ENCODE data around the gene SUFU.
"Not testable (repeated sequence)": the region's sequence is repeated elsewhere in the genome, so short reads cannot be mapped to it uniquely, and the experiment has no call there.

SUFU gene

DNA sequence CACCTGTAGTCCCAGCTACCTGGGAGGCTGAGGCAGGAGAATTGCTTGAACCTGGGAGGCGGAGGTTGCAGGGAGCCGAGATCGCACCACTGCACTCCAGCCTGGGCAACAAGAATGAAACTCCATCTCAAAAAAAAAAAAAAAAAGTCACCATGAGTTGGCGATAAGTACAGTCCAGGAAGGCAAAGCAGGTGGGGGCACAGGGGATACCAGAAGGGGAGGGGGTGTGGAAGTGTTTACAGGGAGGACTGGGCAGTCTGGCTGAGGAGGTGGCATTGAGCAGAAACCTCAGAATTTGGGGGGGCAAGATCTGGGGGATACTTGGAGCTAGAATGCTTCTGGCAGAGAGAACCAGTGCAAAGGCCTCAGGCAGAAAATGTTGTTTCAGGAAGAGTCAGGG, 163.6 kb downstream of the SUFU start:
- peaks cover 29% of the 10 kb centered on the region for H3K4me1 ChIP-seq (ENCODE audit: control insufficient read depth, insufficient read depth, low read depth, low read length)
- H3K23ac ChIP-seq (ENCODE audit: low read length in 2 of 2); H3K9ac ChIP-seq (ENCODE audit: low read length); H2AK5ac ChIP-seq (ENCODE audit: low read length, severe bottlenecking); H4K91ac ChIP-seq (ENCODE audit: low read length); H3K4ac ChIP-seq (ENCODE audit: low read depth in 1 of 2, low read length in 2 of 2); H3K4me2 ChIP-seq (ENCODE audit: low read length, poor library complexity, severe bottlenecking); H2BK15ac ChIP-seq (ENCODE audit: low read depth, poor library complexity, severe bottlenecking); H3K18ac ChIP-seq (ENCODE audit: low read depth in 1 of 2, low read length in 2 of 2); DNase-seq; H2BK5ac ChIP-seq (ENCODE audit: low read depth, low read length, poor library complexity, severe bottlenecking); H3K9me3 ChIP-seq (ENCODE audit: control insufficient read depth, low read length); H3K14ac ChIP-seq (ENCODE audit: low read length in 2 of 2); H2BK12ac ChIP-seq (ENCODE audit: low read length in 2 of 2); H2AFZ ChIP-seq (ENCODE audit: low read depth, low read length); H4K8ac ChIP-seq (ENCODE audit: low read length); H3K4me3 ChIP-seq (ENCODE audit: insufficient read depth in 1 of 2, low read depth in 1 of 2, low read length in 2 of 2); H3K79me1 ChIP-seq (replicated peaks; ENCODE audit: low read length, poor library complexity, severe bottlenecking); H3K36me3 ChIP-seq (ENCODE audit: control insufficient read depth in 1 of 2, insufficient read depth in 2 of 2, low read depth in 1 of 2, low read length in 2 of 2); H3K27me3 ChIP-seq (ENCODE audit: control insufficient read depth in 1 of 2, insufficient read depth in 1 of 2, low read length in 2 of 2); H2BK120ac ChIP-seq (ENCODE audit: low read depth, low read length); H3K27ac ChIP-seq (ENCODE audit: low read length, poor library complexity, severe bottlenecking): not testable (repeated sequence)
- WGBS = 96% methylated on average over 2 of the region's 4 CpGs

DNA sequence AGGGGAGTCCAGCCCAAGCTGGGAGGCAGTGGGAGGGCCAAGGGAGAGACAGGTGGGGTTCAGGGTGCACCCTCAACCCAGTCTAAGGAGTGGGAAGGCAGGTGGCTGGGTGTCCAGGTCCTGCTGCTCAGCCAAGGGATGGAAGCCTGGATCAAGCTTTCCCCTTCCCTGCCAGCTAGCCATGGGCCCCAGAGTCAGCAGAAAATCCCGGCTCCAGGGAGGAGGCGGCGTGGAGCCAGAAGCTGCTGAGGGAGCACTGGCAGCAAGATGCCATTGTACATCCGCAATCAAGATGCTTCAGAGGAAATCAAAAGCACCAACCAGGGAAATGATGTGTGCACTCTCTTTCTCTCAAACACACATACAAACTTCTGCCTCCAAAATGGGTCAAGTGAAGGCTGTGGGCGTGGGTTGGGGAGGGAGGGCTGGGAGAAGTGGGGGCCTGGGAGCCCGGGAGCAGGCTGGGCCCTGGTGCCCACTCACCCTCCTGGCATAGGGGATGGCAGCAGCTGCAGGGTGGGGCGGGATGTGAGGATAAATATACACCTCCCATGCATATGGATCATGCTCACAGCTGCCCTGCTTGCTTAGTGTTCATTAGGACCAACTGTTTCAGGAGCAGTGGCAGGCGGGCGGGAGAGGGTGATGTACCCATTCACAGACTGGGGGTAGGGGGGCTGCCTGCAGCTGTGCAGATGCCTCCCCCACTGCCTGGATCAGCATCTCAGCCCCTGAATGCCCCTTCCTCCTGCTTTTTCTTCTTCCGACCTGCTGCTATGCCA, 164.7 kb downstream of the SUFU start:
- peak overlapping the region in 1 of 2 experiments; percentile 5 for H3K4ac ChIP-seq (ENCODE audit: low read depth in 1 of 2, low read length in 2 of 2)
- no peaks in the 10 kb centered on the region for H3K27me3 ChIP-seq (ENCODE audit: control insufficient read depth in 1 of 2, insufficient read depth in 1 of 2, low read length in 2 of 2)
- H3K9me3 ChIP-seq (ENCODE audit: control insufficient read depth, low read length) = no peaks in the 10 kb centered on the region
- no peak overlapping the region for H2AFZ ChIP-seq (ENCODE audit: low read depth, low read length)
- peak overlapping the region in 1 of 2 experiments; percentile 0 for H2BK12ac ChIP-seq (ENCODE audit: low read length in 2 of 2)
- H2BK15ac ChIP-seq (ENCODE audit: low read depth, poor library complexity, severe bottlenecking) = no peak overlapping the region
- H3K18ac ChIP-seq (ENCODE audit: low read depth in 1 of 2, low read length in 2 of 2) = no peak overlapping the region
- peaks cover 35% of the 10 kb centered on the region for H3K4me1 ChIP-seq (ENCODE audit: control insufficient read depth, insufficient read depth, low read depth, low read length)
- peak overlapping the region; percentile 31 for H4K91ac ChIP-seq (ENCODE audit: low read length)
- H3K27ac ChIP-seq (ENCODE audit: low read length, poor library complexity, severe bottlenecking) = no peak overlapping the region
- H3K9ac ChIP-seq (ENCODE audit: low read length) = no peak overlapping the region
- no peak overlapping the region for H2BK120ac ChIP-seq (ENCODE audit: low read depth, low read length)
- no peak for DNase-seq
- WGBS = 91% methylated on average over 6 of the region's 10 CpGs
- no peak overlapping the region for H3K4me2 ChIP-seq (ENCODE audit: low read length, poor library complexity, severe bottlenecking)
- no peak overlapping the region for H2AK5ac ChIP-seq (ENCODE audit: low read length, severe bottlenecking)
- H4K8ac ChIP-seq (ENCODE audit: low read length) = no peak overlapping the region
- no peak overlapping the region for H3K4me3 ChIP-seq (ENCODE audit: insufficient read depth in 1 of 2, low read depth in 1 of 2, low read length in 2 of 2)
- H2BK5ac ChIP-seq (ENCODE audit: low read depth, low read length, poor library complexity, severe bottlenecking) = no peak overlapping the region
- H3K79me1 ChIP-seq (replicated peaks; ENCODE audit: low read length, poor library complexity, severe bottlenecking) = no peaks in the 10 kb centered on the region
- no peak overlapping the region for H3K23ac ChIP-seq (ENCODE audit: low read length in 2 of 2)
- H3K14ac ChIP-seq (ENCODE audit: low read length in 2 of 2) = no peak overlapping the region
- H3K36me3 ChIP-seq (ENCODE audit: control insufficient read depth in 1 of 2, insufficient read depth in 2 of 2, low read depth in 1 of 2, low read length in 2 of 2) = no peaks in the 10 kb centered on the region

DNA sequence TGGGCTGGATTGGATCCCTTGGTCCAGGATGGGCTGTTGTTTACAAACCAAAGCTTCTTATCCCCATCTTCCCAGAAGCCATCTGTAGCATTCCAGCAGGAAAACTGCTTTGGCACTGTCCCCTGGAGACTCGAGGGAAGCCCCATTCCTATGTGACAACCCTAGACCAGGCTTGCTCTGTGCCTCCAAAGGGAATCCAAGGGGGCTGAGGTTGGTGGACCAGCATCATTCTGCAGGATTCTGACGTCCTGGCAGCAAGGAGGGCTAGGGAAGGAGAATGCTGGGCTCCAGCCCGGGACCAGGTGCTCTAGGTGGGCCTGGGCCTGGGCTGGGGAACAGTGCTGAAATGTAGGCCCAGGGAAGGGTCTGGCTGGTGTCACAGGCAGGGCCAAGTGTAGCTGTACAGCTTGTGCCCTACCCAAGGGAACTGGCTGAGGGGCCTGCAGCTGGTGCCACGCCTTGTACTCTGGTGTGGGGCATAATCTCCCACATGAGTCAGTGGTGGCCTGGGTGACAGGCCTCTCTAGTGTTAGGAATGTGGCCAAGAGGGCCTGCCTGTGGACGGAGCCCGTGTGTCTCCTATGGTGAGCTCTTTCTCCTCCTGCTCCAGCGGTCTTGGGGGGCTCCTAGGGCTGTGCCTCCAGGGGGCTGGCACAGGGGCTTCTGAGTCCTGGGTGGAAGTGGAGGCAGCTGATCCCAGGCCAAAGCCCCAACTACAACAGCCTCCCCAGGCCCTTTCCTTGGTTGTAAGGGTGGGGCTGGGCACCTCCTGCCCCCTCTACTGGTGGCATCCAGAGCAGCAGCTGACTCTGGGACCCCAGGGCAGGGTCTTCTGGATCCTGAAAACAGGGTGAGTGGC, 165.7 kb downstream of the SUFU start:
- WGBS = 76% methylated on average over 4 of the region's 7 CpGs
- H4K8ac ChIP-seq (ENCODE audit: low read length) = peak overlapping the region; percentile 21

DNA sequence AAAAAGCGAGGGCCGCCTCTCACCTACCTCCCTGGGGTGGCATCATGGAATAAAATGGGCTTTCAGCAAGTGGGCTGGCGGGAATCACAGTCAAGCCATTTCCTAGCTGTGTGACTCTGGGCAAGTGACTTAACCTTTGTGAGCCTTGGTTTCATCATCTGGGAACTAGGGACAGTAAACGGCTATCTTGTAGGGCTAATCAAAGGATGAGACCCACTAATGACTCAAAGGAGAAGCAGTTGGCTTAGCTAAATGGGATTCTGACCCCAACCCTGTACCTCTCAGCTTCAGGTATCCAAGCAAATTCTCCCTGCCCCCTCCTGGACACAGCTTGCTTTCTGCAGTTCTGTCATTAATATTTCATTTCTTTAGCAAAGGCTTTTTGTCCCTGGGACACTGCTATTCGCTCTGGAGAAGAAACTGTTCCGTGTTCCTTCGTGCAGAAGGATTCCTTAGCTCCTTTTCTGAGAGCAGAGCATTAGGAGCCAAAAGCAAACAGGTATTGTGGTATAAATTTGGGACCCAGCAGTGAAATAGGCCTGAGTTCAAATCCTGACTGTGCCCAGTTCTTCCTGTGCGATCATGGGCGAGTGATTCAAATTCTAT, 166.4 kb downstream of the SUFU start:
- Histone ChIP-seq H3K18ac (ENCODE audit: low read depth in 1 of 2, low read length in 2 of 2) (peak overlapping the region; percentile 15 to 72), H3K9ac (ENCODE audit: low read length) (no peak overlapping the region), H2BK5ac (ENCODE audit: low read depth, low read length, poor library complexity, severe bottlenecking) (no peak overlapping the region), H3K4me3 (ENCODE audit: insufficient read depth in 1 of 2, low read depth in 1 of 2, low read length in 2 of 2) (no peak overlapping the region), H3K14ac (ENCODE audit: low read length in 2 of 2) (no peak overlapping the region), H2AK5ac (ENCODE audit: low read length, severe bottlenecking) (peak overlapping the region; percentile 12), H3K79me1 (replicated peaks; ENCODE audit: low read length, poor library complexity, severe bottlenecking) (no peaks in the 10 kb centered on the region), H2BK12ac (ENCODE audit: low read length in 2 of 2) (peak overlapping the region in 1 of 2 experiments; percentile 14), H2BK120ac (ENCODE audit: low read depth, low read length) (peak overlapping the region; percentile 21), H3K9me3 (ENCODE audit: control insufficient read depth, low read length) (no peaks in the 10 kb centered on the region), H4K91ac (ENCODE audit: low read length) (no peak overlapping the region), H4K8ac (ENCODE audit: low read length) (peak overlapping the region; percentile 21), H2BK15ac (ENCODE audit: low read depth, poor library complexity, severe bottlenecking) (peak overlapping the region; percentile 91), H3K4ac (ENCODE audit: low read depth in 1 of 2, low read length in 2 of 2) (peak overlapping the region; percentile 49 to 56), H3K36me3 (ENCODE audit: control insufficient read depth in 1 of 2, insufficient read depth in 2 of 2, low read depth in 1 of 2, low read length in 2 of 2) (no peaks in the 10 kb centered on the region), H3K23ac (ENCODE audit: low read length in 2 of 2) (no peak overlapping the region), H3K4me2 (ENCODE audit: low read length, poor library complexity, severe bottlenecking) (no peak overlapping the region), H3K4me1 (ENCODE audit: control insufficient read depth, insufficient read depth, low read depth, low read length) (peaks cover 46% of the 10 kb centered on the region), H3K27ac (ENCODE audit: low read length, poor library complexity, severe bottlenecking) (no peak overlapping the region), H2AFZ (ENCODE audit: low read depth, low read length) (no peak overlapping the region), H3K27me3 (ENCODE audit: control insufficient read depth in 1 of 2, insufficient read depth in 1 of 2, low read length in 2 of 2) (no peaks in the 10 kb centered on the region)
- DNase-seq = no peak
- WGBS = 77% methylated on average over 7 of the region's 9 CpGs

More for the DNA sequence above, 165.7 kb downstream of the SUFU start:
- Histone ChIP-seq H3K23ac (ENCODE audit: low read length in 2 of 2) (peak overlapping the region in 1 of 2 experiments; percentile 35), H3K27me3 (ENCODE audit: control insufficient read depth in 1 of 2, insufficient read depth in 1 of 2, low read length in 2 of 2) (no peaks in the 10 kb centered on the region), H3K4ac (ENCODE audit: low read depth in 1 of 2, low read length in 2 of 2) (peak overlapping the region; percentile 49 to 56), H3K79me1 (replicated peaks; ENCODE audit: low read length, poor library complexity, severe bottlenecking) (no peaks in the 10 kb centered on the region), H2AK5ac (ENCODE audit: low read length, severe bottlenecking) (peak overlapping the region; percentile 12), H2BK15ac (ENCODE audit: low read depth, poor library complexity, severe bottlenecking) (peak overlapping the region; percentile 91), H2AFZ (ENCODE audit: low read depth, low read length) (no peak overlapping the region), H3K14ac (ENCODE audit: low read length in 2 of 2) (no peak overlapping the region), H2BK5ac (ENCODE audit: low read depth, low read length, poor library complexity, severe bottlenecking) (no peak overlapping the region), H3K36me3 (ENCODE audit: control insufficient read depth in 1 of 2, insufficient read depth in 2 of 2, low read depth in 1 of 2, low read length in 2 of 2) (no peaks in the 10 kb centered on the region), H3K4me1 (ENCODE audit: control insufficient read depth, insufficient read depth, low read depth, low read length) (peaks cover 42% of the 10 kb centered on the region), H2BK120ac (ENCODE audit: low read depth, low read length) (peak overlapping the region; percentile 21), H3K9me3 (ENCODE audit: control insufficient read depth, low read length) (no peaks in the 10 kb centered on the region), H2BK12ac (ENCODE audit: low read length in 2 of 2) (peak overlapping the region; percentile 2 to 65), H3K18ac (ENCODE audit: low read depth in 1 of 2, low read length in 2 of 2) (peak overlapping the region; percentile 15 to 34), H4K91ac (ENCODE audit: low read length) (peak overlapping the region; percentile 76), H3K4me3 (ENCODE audit: insufficient read depth in 1 of 2, low read depth in 1 of 2, low read length in 2 of 2) (no peak overlapping the region), H3K9ac (ENCODE audit: low read length) (no peak overlapping the region), H3K27ac (ENCODE audit: low read length, poor library complexity, severe bottlenecking) (no peak overlapping the region), H3K4me2 (ENCODE audit: low read length, poor library complexity, severe bottlenecking) (no peak overlapping the region)
- peak; percentile 72 for DNase-seq

Data from mesenchymal stem cell (in vitro differentiated cells and primary cell).